ENCODE data around the gene ATP13A2.
A peak's percentile ranks its signal among the peaks of the same experiment; 100 is the strongest.
"Not testable (repeated sequence)": the region's sequence is repeated elsewhere in the genome, so short reads cannot be mapped to it uniquely, and the experiment has no call there.

The ATP13A2 gene

DNA sequence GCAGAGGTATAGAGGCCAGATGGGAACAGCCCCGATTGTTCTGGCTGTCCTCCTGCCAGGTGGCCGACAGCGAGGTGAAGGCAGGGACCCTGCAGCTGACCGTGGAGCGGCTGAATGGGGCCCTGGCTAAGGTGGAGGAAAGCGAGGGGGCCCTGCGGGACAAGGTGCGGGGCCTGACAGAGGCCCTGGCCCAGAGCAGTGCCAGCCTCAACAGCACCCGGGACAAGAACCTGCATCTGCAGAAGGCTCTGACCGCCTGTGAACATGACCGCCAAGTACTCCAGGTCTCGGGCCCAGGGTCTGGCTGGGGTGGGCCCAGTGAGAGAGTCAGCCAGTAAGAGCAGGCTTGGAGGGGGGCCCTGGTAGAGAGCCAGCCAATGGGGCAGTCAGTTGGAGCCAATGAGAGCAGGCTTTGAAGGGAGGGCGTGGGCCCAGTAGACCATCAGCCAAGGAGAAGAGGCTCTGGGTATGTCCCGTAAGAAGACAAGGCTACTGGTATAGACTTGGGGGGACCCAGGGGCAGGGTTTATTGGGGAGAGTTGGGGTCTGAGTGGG, 42.6 kb downstream of the ATP13A2 start:
- DNase-seq (ENCODE audit: low read depth) = no peak
- no peak overlapping the region for H3K4me3 ChIP-seq (ENCODE audit: low read depth, low read length)
- TF ChIP-seq, protein P1, sequence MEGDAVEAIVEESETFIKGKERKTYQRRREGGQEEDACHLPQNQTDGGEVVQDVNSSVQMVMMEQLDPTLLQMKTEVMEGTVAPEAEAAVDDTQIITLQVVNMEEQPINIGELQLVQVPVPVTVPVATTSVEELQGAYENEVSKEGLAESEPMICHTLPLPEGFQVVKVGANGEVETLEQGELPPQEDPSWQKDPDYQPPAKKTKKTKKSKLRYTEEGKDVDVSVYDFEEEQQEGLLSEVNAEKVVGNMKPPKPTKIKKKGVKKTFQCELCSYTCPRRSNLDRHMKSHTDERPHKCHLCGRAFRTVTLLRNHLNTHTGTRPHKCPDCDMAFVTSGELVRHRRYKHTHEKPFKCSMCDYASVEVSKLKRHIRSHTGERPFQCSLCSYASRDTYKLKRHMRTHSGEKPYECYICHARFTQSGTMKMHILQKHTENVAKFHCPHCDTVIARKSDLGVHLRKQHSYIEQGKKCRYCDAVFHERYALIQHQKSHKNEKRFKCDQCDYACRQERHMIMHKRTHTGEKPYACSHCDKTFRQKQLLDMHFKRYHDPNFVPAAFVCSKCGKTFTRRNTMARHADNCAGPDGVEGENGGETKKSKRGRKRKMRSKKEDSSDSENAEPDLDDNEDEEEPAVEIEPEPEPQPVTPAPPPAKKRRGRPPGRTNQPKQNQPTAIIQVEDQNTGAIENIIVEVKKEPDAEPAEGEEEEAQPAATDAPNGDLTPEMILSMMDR (IDR thresholded peaks at IDR 0.05; ENCODE audit: low read depth, low read length, missing control alignments) = no peak
- in situ Hi-C loops (cut with HindIII; ENCODE audit: low sequenced_read_pairs) = no loop called here

DNA sequence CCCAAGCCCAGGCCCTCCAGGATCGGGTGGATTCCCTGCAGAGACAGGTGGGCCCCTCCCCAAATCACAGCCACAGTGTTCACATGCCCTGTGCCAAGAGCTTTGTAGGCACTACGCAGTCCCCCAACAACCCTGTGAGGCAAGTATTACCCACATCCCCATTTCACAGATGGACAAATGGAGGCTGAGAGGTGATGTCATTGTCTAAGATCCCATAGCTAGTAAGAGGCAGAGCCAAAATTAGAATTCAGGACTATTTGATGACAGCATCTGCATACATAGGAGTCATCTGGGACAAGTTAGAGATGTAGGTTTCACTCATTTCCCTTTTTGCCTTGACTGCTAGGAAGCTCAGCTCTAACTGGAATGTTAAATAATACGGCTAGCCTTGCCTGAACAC, 43.4 kb downstream of the ATP13A2 start:
- no peak for DNase-seq (ENCODE audit: low read depth)
- in situ Hi-C loops (cut with HindIII; ENCODE audit: low sequenced_read_pairs) = no loop called here
- H3K4me3 ChIP-seq (ENCODE audit: low read depth, low read length) = no peak overlapping the region
- TF ChIP-seq, protein P1 (IDR thresholded peaks at IDR 0.05; ENCODE audit: low read depth, low read length, missing control alignments) = no peak

DNA sequence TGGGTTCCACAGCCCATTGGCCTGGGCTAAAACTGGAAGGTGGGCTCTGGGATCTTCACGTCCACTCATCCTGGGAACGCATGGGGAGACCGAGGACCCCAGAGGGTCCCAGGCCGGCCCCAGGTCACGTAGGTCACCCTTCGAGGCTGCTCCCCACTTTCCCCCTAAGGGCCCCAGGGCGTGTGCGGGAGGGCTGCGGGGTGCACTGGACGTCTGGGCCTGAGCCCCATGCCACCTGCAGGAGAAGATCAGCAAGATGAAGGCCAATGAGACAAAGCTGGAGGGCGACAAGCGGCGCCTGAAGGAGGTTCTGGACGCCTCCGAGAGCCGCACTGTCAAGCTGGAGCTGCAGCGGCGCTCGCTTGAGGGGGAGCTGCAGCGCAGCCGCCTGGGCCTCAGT, 43.8 kb downstream of the ATP13A2 start:
- in situ Hi-C loops (cut with HindIII; ENCODE audit: low sequenced_read_pairs) = no loop called here
- no peak overlapping the region for H3K4me3 ChIP-seq (ENCODE audit: low read depth, low read length)
- TF ChIP-seq, protein P1 (IDR thresholded peaks at IDR 0.05; ENCODE audit: low read depth, low read length, missing control alignments) = no peak
- DNase-seq (ENCODE audit: low read depth) = no peak

DNA sequence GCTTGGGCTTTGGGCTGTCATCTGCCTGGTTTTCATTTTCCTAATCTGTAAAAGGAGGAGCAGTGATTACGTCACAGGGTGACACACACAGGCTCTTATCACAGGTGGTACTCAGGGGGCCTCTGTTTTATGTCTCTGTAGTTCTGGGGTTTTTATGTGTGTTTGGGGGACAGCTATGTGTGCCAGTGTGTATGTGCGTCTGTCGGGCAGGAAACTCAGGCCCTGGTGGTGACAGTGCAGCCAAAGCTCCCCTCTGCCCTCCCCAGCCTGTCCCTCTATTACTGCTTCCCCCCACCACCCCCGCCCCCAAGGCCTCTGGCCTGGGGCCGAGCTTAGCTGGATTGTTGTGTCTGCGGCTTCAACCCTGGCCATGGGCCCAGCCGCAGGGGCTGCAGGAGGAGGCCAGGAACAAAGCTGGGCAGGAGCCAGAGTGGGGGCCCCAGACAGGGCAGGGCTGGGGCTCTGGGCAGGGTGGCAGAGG, 44.6 kb downstream of the ATP13A2 start:
- peak; percentile 57 for DNase-seq (ENCODE audit: low read depth)
- TF ChIP-seq, protein P1 (IDR thresholded peaks at IDR 0.05; ENCODE audit: low read depth, low read length, missing control alignments) = no peak
- H3K4me3 ChIP-seq (ENCODE audit: low read depth, low read length) = no peak overlapping the region
- in situ Hi-C loops (cut with HindIII; ENCODE audit: low sequenced_read_pairs) = no loop called here

DNA sequence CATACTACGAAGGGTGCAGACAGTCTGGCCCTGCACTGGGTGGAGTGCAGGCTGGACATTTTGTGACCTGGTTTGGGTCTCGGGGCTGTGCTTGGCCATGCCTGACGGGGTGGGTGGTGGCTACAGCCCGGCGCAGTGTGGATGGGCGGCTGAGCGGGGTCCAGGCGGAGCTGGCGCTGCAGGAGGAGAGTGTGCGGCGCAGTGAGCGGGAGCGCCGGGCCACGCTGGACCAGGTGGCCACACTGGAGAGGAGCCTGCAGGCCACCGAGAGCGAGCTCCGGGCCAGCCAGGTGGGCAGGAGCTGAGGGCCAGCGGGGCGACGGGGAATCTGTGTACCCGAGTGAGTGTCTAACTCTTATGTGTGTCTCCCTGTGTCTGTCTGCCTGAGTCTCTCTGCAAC, 45.4 kb downstream of the ATP13A2 start:
- TF ChIP-seq, protein P1 (IDR thresholded peaks at IDR 0.05; ENCODE audit: low read depth, low read length, missing control alignments) = no peak
- no peak overlapping the region for H3K4me3 ChIP-seq (ENCODE audit: low read depth, low read length)
- in situ Hi-C loops (cut with HindIII; ENCODE audit: low sequenced_read_pairs) = no loop called here
- no peak for DNase-seq (ENCODE audit: low read depth)

DNA sequence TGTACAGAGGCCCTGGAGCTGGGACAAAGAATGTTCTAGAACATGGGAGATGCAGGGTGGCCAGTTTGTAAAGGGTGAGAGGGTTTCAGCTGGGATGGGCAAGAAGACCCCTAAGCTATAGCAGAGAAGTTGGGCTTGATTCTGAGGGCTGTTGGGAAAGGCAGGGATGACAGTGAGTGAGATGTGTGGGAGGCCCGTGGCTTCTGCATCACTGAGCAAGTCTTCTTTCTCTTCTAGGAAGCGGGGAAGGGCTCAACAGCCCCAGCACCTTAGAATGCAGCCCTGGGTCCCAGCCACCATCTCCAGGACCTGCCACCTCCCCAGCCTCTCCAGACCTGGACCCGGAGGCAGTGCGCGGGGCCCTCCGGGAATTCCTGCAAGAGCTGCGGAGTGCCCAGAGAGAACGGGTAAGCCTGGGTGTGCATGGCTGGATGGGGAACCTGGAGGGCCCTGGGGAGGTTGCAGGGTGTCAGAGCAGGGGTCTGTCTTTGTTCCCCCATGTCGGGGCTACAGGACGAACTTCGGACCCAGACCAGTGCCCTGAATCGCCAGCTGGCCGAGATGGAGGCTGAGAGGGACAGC, 46.2 kb downstream of the ATP13A2 start:
- in situ Hi-C loops (cut with HindIII; ENCODE audit: low sequenced_read_pairs) = no loop called here
- no peak overlapping the region for H3K4me3 ChIP-seq (ENCODE audit: low read depth, low read length)
- DNase-seq (ENCODE audit: low read depth) = no peak
- TF ChIP-seq, protein P1 (IDR thresholded peaks at IDR 0.05; ENCODE audit: low read depth, low read length, missing control alignments) = no peak

DNA sequence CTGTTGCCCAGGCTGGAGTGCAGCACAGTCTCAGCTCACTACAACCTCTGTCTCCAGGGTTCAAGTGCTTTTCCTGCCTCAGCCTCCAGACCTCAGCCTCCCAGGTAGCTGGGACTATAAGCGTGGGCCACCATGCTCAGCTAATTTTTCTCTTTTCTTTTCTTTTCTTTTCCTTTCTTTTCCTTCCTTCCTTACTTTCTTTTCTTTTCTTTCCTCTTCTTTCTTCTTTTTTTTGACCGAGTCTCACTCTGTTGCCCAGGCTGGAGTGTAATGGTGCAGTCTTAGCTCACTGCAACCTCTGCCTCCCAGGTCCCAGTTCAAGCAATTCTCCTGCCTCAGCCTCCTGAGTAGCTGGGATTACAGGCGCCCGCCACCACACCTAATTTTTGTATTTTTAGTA, 47.6 kb downstream of the ATP13A2 start:
- in situ Hi-C loops (cut with HindIII; ENCODE audit: low sequenced_read_pairs); H3K4me3 ChIP-seq (ENCODE audit: low read depth, low read length); DNase-seq (ENCODE audit: low read depth): not testable (repeated sequence)

Data from astrocyte of the cerebellum (primary cell).